IMR-90 (cell line): Measurements from ENCODE around the gene GRAMD1A. TPM values are rescaled to one million over a fixed set of nuclear protein-coding genes. Genes with fewer than 3 reads are reported as not detected.
"Not testable (repeated sequence)": the region's sequence is repeated elsewhere in the genome, so short reads cannot be mapped to it uniquely, and the experiment has no call there.

ENCODE experiments used
- ATAC-seq: fragments of 200-7000 bp; cut with Tn5 transposase; 2 replicates; pipeline ENCODE4 v1.9.1; 2020; ENCODE audit warnings: low read depth, mild to moderate bottlenecking, moderate library complexity
- BruUV-seq: library from RNA; stranded (reverse); fragments of 400-500 nt; replicated peaks from 2 replicates; lab custom pipeline; 2021; lab: Mats Ljungman, UMichigan
- CTCF ChIA-PET: fragments of 300-600 bp; formaldehyde crosslinking; extraction: SDS; loops from one replicate; lab custom pipeline; 2021; ENCODE audit warnings: antibody characterized with exemption; lab: Yijun Ruan, JAX
- POLR2A ChIA-PET: fragments of 300-600 bp; sonication (Branson Sonifier 250); formaldehyde crosslinking; loops from one replicate; lab custom pipeline; 2022; ENCODE audit warnings: antibody characterized with exemption; ENCODE audit not compliant: unreplicated experiment; lab: Charles Lee
- DNase-seq: peaks from one replicate; pipeline ENCODE4 v3.0.0; 2013
- H2AFZ ChIP-seq: replicated peaks from 2 replicates; pipeline ENCODE3; 2013; ENCODE audit warnings: low read length, mild to moderate bottlenecking; ENCODE audit not compliant: poor library complexity
- H2AK5ac ChIP-seq: 2 replicates; pipeline ENCODE4 v1.6.1; 2013; ENCODE audit warnings: low read depth, low read length, inconsistent platforms
- H2AK9ac ChIP-seq: replicated peaks from 2 replicates; pipeline ENCODE3; 2013; ENCODE audit warnings: mild to moderate bottlenecking, low read depth, low read length, moderate library complexity; ENCODE audit not compliant: poor library complexity
- H2BK120ac ChIP-seq: 2 replicates; pipeline ENCODE4 v1.6.1; 2013; ENCODE audit warnings: low read depth, low read length, inconsistent platforms
- H2BK15ac ChIP-seq: 3 replicates; pipeline ENCODE4 v1.6.1; 2013; ENCODE audit warnings: low read depth, low read length, inconsistent platforms
- H2BK20ac ChIP-seq: 2 replicates; pipeline ENCODE4 v1.6.1; 2013; ENCODE audit warnings: low read depth, mild to moderate bottlenecking, inconsistent platforms, low read length, moderate library complexity
- H2BK5ac ChIP-seq: 2 replicates; pipeline ENCODE4 v1.6.1; 2013; ENCODE audit warnings: mild to moderate bottlenecking, low read depth, low read length, inconsistent platforms; ENCODE audit not compliant: poor library complexity, severe bottlenecking
- H3K14ac ChIP-seq: replicated peaks from 2 replicates; pipeline ENCODE4 v1.6.1; 2013; ENCODE audit warnings: low read depth, low read length, inconsistent platforms
- H3K18ac ChIP-seq: 2 replicates; pipeline ENCODE4 v1.6.1; 2013; ENCODE audit warnings: low read depth, low read length, control low read depth
- H3K23ac ChIP-seq: 2 replicates; pipeline ENCODE4 v1.6.1; 2013; ENCODE audit warnings: low read depth, low read length, inconsistent platforms
- H3K27ac ChIP-seq: 2 replicates; pipeline ENCODE4 v1.5.1; 2013; ENCODE audit warnings: mild to moderate bottlenecking, control low read depth, low read length; ENCODE audit not compliant: insufficient read depth
- H3K27me3 ChIP-seq: 2 replicates; pipeline ENCODE4 v1.6.1; 2013; ENCODE audit warnings: low read length; ENCODE audit not compliant: control insufficient read depth, insufficient read depth
- H3K36me3 ChIP-seq: 2 replicates; pipeline ENCODE4 v1.6.1; 2013; ENCODE audit warnings: low read length, mixed read lengths; ENCODE audit not compliant: control insufficient read depth, insufficient read depth
- H3K4ac ChIP-seq: 2 replicates; pipeline ENCODE4 v1.6.1; 2013; ENCODE audit warnings: low read depth, low read length, inconsistent platforms
- H3K4me1 ChIP-seq: 2 replicates; pipeline ENCODE4 v1.6.1; 2013; ENCODE audit warnings: low read length, mixed read lengths; ENCODE audit not compliant: control insufficient read depth, insufficient read depth
- H3K4me2 ChIP-seq: 2 replicates; pipeline ENCODE4 v1.6.1; 2013; ENCODE audit warnings: low read depth, mild to moderate bottlenecking, control low read depth, low read length, moderate library complexity
- H3K4me3 ChIP-seq: 2 replicates; pipeline ENCODE4 v1.5.1; 2013; ENCODE audit warnings: low read depth, mild to moderate bottlenecking, control low read depth, low read length, moderate library complexity; ENCODE audit not compliant: insufficient read depth
- H3K56ac ChIP-seq: 2 replicates; pipeline ENCODE4 v1.6.1; 2013; ENCODE audit warnings: low read length, inconsistent platforms; ENCODE audit not compliant: insufficient read depth; ENCODE audit errors: extremely low read depth
- H3K79me1 ChIP-seq, 2 experiments: 2 replicates each; pipeline ENCODE4 v1.6.1; 2013; ENCODE audit warnings: low read length in 2 of 2, inconsistent platforms in 1 of 2, low read depth in 1 of 2
- H3K9ac ChIP-seq: 2 replicates; pipeline ENCODE4 v1.6.1; 2013; ENCODE audit warnings: low read depth, low read length, control low read depth
- H3K9me1 ChIP-seq: 2 replicates; pipeline ENCODE4 v1.6.1; 2013; ENCODE audit warnings: low read length, inconsistent platforms; ENCODE audit not compliant: insufficient read depth
- H3K9me3 ChIP-seq: 2 replicates; pipeline ENCODE4 v1.6.1; 2013; ENCODE audit warnings: low read length; ENCODE audit not compliant: control insufficient read depth, insufficient read depth
- H4K20me1 ChIP-seq: 2 replicates; pipeline ENCODE4 v1.6.1; 2013; ENCODE audit warnings: low read length, inconsistent platforms; ENCODE audit not compliant: insufficient read depth
- H4K5ac ChIP-seq: 2 replicates; pipeline ENCODE4 v1.6.1; 2013; ENCODE audit warnings: mild to moderate bottlenecking, low read depth, low read length, control low read depth
- H4K8ac ChIP-seq, 2 experiments: 2 replicates each; pipeline ENCODE4 v1.6.1; 2013; ENCODE audit warnings: low read depth in 2 of 2, low read length in 2 of 2, control low read depth in 1 of 2, inconsistent platforms in 1 of 2
- H4K91ac ChIP-seq: 2 replicates; pipeline ENCODE4 v1.6.1; 2013; ENCODE audit warnings: low read depth, low read length, inconsistent platforms; ENCODE audit not compliant: insufficient read depth
- BHLHE40 ChIP-seq: fragments of 150-350 bp; IDR thresholded peaks from 2 replicates; pipeline ENCODE4 v1.6.1; 2016; ENCODE audit warnings: mild to moderate bottlenecking, low read depth, low read length
- RCOR1 ChIP-seq: IDR thresholded peaks from 2 replicates; pipeline ENCODE4 v1.6.1; 2012; ENCODE audit warnings: mild to moderate bottlenecking, low read length, improper control_type of control experiment; ENCODE audit not compliant: insufficient replicate concordance
- SMC3 ChIP-seq: fragments of 150-350 bp; IDR thresholded peaks from 2 replicates; pipeline ENCODE4 v1.6.1; 2016; ENCODE audit warnings: low read depth, mild to moderate bottlenecking, antibody characterized with exemption, low read length, moderate library complexity
- WGBS, 2 experiments: methylation state at CpG; one replicate each; pipeline versions ENCODE4 v1.1.5 to v1.1.7; 2013; ENCODE audit warnings: missing lambda C conversion rate in 2 of 2; ENCODE audit not compliant: insufficient read length in 1 of 2; ENCODE audit errors: extremely low coverage in 2 of 2; 5-methylcytosine and 5-hydroxymethylcytosine counted together
- dilution Hi-C: fragments of 300-500 bp; cut with HindIII; formaldehyde crosslinking; loops from one replicate; pipeline ENCODE4 v1.14.3; 2018; ENCODE audit warnings: low sequenced_read_pairs; ENCODE audit not compliant: unreplicated experiment
- in situ Hi-C: fragments of 300-500 bp; cut with MboI; formaldehyde crosslinking; loops from 3 replicates; pipeline ENCODE4 v1.14.3; 2019; ENCODE audit warnings: low sequenced_read_pairs, inconsistent platforms, mixed read lengths
- intact Hi-C: fragments of 100-400 bp; cut with micrococcal nuclease; formaldehyde crosslinking; loops from 2 replicates; pipeline ENCODE4 v1.10.0; 2022
- polyA plus RNA-seq, 3 experiments: library from polyadenylated mRNA; depleted of rRNA; stranded (reverse); fragments of >200 nt; gene quantifications; 2 replicates each; pipeline ENCODE4 v1.2.3, GENCODE V29; 2012; ENCODE audit warnings: low replicate concordance in 1 of 3
- total RNA-seq: library from RNA; depleted of rRNA; stranded (reverse); fragments of >200 nt; gene quantifications from 2 replicates; pipeline ENCODE4 v1.2.3, GENCODE V29; 2012

The GRAMD1A gene
- total and polyA plus RNA-seq, 2 of the 4 experiments (the other 2 are of a cell fraction) = 11.1 to 63.0 TPM

DNA sequence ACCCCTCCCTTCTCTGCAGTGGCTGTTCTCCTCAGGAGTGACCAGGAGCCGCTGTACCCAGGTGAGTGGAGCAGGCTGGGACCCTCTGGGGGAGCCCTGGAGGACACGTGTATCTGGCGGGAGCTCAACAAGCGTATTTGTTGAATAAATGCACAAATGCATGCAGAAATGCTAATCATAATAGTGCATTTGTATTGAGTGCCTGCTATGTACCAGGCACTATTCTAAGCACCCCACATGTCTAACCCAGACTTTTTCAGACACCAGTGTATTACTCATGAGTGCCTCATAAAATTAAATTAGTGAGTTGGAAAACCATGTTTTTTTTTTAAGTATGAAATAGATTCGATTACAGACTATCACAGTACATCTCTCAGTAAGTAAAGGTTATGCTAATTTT lies 49.3 kb downstream of the GRAMD1A start:
- Histone ChIP-seq H3K4ac (no peak overlapping the region), H2AFZ (no peak overlapping the region), H3K4me2 (no peak overlapping the region), H4K5ac (no peak overlapping the region), H3K9ac (no peak overlapping the region), H3K36me3 (no peaks in the 10 kb centered on the region), H3K27me3 (peaks cover 18% of the 10 kb centered on the region), H2BK15ac (no peak overlapping the region), H3K56ac (no peak overlapping the region), H3K4me1 (no peaks in the 10 kb centered on the region), H3K9me1 (no peaks in the 10 kb centered on the region), H2AK9ac (no peak overlapping the region), H3K79me1 (no peaks in the 10 kb centered on the region), H2BK20ac (no peak overlapping the region), H2BK120ac (no peak overlapping the region), H2AK5ac (no peak overlapping the region), H3K23ac (no peak overlapping the region), H4K8ac (no peak overlapping the region), H3K9me3 (no peaks in the 10 kb centered on the region), H3K4me3 (no peak overlapping the region), H3K14ac (no peak overlapping the region), H4K91ac (no peak overlapping the region), H2BK5ac (no peak overlapping the region), H4K20me1 (no peaks in the 10 kb centered on the region), H3K27ac (no peak overlapping the region), H3K18ac (no peak overlapping the region)
- dilution Hi-C loops (no loop called here), in situ Hi-C loops (no loop called here), intact Hi-C loops (no loop called here)
- ChIA-PET POLR2A (no interaction called here), CTCF (no interaction called here)
- WGBS, 2 experiments = no CpG with 5 or more reads among the region's 5 CpGs
- no TSS peak for BruUV-seq
- DNase-seq = no peak
- TF ChIP-seq BHLHE40 (no peak), SMC3 (no peak), RCOR1 (no peak)
- no peak for ATAC-seq

DNA sequence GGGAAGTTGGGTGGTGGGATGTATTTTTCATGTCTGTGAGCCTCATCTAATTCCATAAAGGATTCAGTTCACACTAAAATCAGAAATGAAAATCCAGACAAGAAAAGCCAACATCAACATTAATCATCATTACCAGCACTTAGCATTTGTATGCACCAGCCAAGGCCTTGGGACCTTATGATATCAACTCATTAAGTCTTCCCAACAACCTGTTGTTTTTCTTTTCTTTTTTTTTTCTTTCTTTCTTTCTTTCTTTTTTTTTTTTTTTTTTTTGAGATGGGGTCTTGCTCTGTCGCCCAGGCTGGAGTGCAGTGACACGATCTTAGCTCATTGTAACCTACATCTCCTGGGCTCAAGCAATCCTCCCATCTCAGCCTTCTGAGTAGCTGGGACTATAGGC lies 50.5 kb downstream of the GRAMD1A start:
- ATAC-seq, H3K4me1 ChIP-seq, H4K8ac ChIP-seq, CTCF ChIA-PET, H2BK120ac ChIP-seq, dilution Hi-C loops, H2AK5ac ChIP-seq, intact Hi-C loops, in situ Hi-C loops, H3K4me3 ChIP-seq, H3K4me2 ChIP-seq, H3K18ac ChIP-seq, H3K23ac ChIP-seq, H2BK15ac ChIP-seq, H3K9ac ChIP-seq, BruUV-seq, H3K27ac ChIP-seq, H4K20me1 ChIP-seq, H2AK9ac ChIP-seq, H3K36me3 ChIP-seq, H4K91ac ChIP-seq, H3K14ac ChIP-seq, H4K5ac ChIP-seq, DNase-seq, H2BK5ac ChIP-seq, H3K4ac ChIP-seq, H2AFZ ChIP-seq, POLR2A ChIA-PET, H3K9me1 ChIP-seq, H3K9me3 ChIP-seq, H3K56ac ChIP-seq, H2BK20ac ChIP-seq, H3K79me1 ChIP-seq: not testable (repeated sequence)
- peaks cover 19% of the 10 kb centered on the region for H3K27me3 ChIP-seq
- WGBS, 2 experiments = no CpG with 5 or more reads among the region's 2 CpGs
